Heart left ventricle (tissue), 16 donors: ENCODE measurements around the gene MYLK2. TPM values are rescaled to one million over a fixed set of nuclear protein-coding genes. Genes with fewer than 3 reads are reported as not detected.

Experiments used
- ATAC-seq, 4 donors: fragments of 200-7000 bp; cut with Tn5 transposase; one replicate each; pipeline ENCODE4 v1.9.1; 2020 to 2022; ENCODE audit warnings: moderate library complexity in 4 of 4, mild to moderate bottlenecking in 3 of 4, moderate number of reproducible peaks in 1 of 4
- DNase-seq, 5 donors: peaks; one replicate each; pipeline ENCODE4 v3.0.0-alpha.2; 2020
- H3K27ac ChIP-seq, 12 donors: fragments of 200-600 bp; sonication (generic) in 4 of 12; one replicate each; pipeline versions ENCODE4 v1.5.0 to v1.8.0; 2016 to 2022; ENCODE audit warnings: mild to moderate bottlenecking in 2 of 12
- H3K27me3 ChIP-seq, 9 donors: fragments of 200-600 bp; sonication (generic) in 2 of 9; one replicate each; pipeline versions ENCODE4 v1.5.1 to v1.8.0; 2016 to 2022; ENCODE audit warnings: mild to moderate bottlenecking in 3 of 9
- H3K36me3 ChIP-seq, 9 donors: fragments of 200-600 bp; sonication (generic) in 2 of 9; one replicate each; pipeline versions ENCODE4 v1.5.0 to v1.8.0; 2018 to 2022; ENCODE audit warnings: mild to moderate bottlenecking in 2 of 9
- H3K4me1 ChIP-seq, 12 donors: fragments of 200-600 bp; sonication (generic) in 4 of 12; one replicate each; pipeline versions ENCODE4 v1.5.0 to v1.8.0; 2016 to 2022; ENCODE audit warnings: mild to moderate bottlenecking in 3 of 12
- H3K4me3 ChIP-seq, 12 donors: fragments of 200-600 bp; sonication (generic) in 4 of 12; one replicate each; pipeline versions ENCODE4 v1.5.0 to v1.8.0; 2017 to 2022; ENCODE audit warnings: mild to moderate bottlenecking in 9 of 12, moderate library complexity in 4 of 12
- H3K9me3 ChIP-seq, 12 donors: fragments of 200-600 bp; sonication (generic) in 4 of 12; one replicate each; pipeline versions ENCODE4 v1.5.0 to v1.8.0; 2016 to 2022; ENCODE audit warnings: mild to moderate bottlenecking in 1 of 12
- POLR2A ChIP-seq, 2 donors: fragments of 450-650 bp; IDR thresholded peaks; one replicate each; pipeline ENCODE4 v1.6.1; 2017; ENCODE audit warnings: antibody characterized with exemption in 2 of 2, mild to moderate bottlenecking in 2 of 2, moderate library complexity in 2 of 2
- WGBS, 4 donors: extraction: QIAGEN DNeasy Blood & Tissue Kit in 2 of 4; methylation state at CpG; one replicate each; pipeline versions ENCODE4 v1.1.5 to v1.1.7; 2013 to 2018; 5-methylcytosine and 5-hydroxymethylcytosine counted together
- intact Hi-C, 10 donors: fragments of 100-400 bp; cut with DNase I; formaldehyde crosslinking; loops; one replicate each; pipeline versions ENCODE4 v1.11.1 to v1.14.2; 2022
- polyA plus RNA-seq, 2 donors: library from polyadenylated mRNA; stranded (reverse); fragments of 200-250 nt; gene quantifications; one replicate each; pipeline ENCODE4 v1.2.3, GENCODE V29; 2013
- total RNA-seq, 9 donors: library from RNA; depleted of rRNA in 2 of 9; stranded (reverse); fragments of >200 nt in 2 of 9; fragmentation: NEBNext Ultra II Directional in 3 of 9; extraction: Animal tissue kit (Norgen Biotek cat#: 25700) in 3 of 9; gene quantifications; one replicate each; pipeline versions ENCODE4 v1.1.0 to v1.2.4, GENCODE V29; 2016 to 2023
- TF ChIP-seq, protein P1 (sequence below), 12 donors: fragments of 200-600 bp; sonication (generic) in 4 of 12; IDR thresholded peaks; one replicate each; pipeline versions ENCODE4 v1.5.0 to v1.8.0; 2018 to 2022; ENCODE audit warnings: antibody characterized with exemption in 12 of 12, mild to moderate bottlenecking in 5 of 12
- donor health status: ischemic (EF 13 %, LVEDD 7.1; RV severe dilation, severe dysfunction).
- donor health status: healthy with polysubstance abuse.
- donor health status: DM: no; HTN: yes; CAD: no.
- donor health status: DM: no; HTN: no; CAD: no.
- donor health status: ischemic (EF 25% LVEDD 6.9; RV normal size, moderate dysfunction).
- donor health status: ischemic (EF 25% LVEDD 5.7; RV mildly dilated, moderate dysfunction).
- donor health status: healthy.
- donor health status: DM: yes; HTN: yes; CAD: no.
- donor health status: ischemic (EF 35%, LVEDD 5.7; RV mildly dilated, moderate dysfunction).
- donor health status: nonischemic (EF 11% LVEDD 7.7; RV severe dilation, severe dysfunction).
- donor health status: DM: yes; HTN: yes; CAD: no.
- donor health status: PGD.
- donor health status: ischemic (EF 29% LVEDD 5.4; RV normal size, mild dysfunction).
- donor health status: nonischemic (EF 23%, LVEDD 6.1; RV moderate dilation, normal function).

MYLK2 gene
- total and polyA plus RNA-seq, 11 donors, result 0.10 to 0.76 (median 0.17) TPM; not detected in 1

DNA sequence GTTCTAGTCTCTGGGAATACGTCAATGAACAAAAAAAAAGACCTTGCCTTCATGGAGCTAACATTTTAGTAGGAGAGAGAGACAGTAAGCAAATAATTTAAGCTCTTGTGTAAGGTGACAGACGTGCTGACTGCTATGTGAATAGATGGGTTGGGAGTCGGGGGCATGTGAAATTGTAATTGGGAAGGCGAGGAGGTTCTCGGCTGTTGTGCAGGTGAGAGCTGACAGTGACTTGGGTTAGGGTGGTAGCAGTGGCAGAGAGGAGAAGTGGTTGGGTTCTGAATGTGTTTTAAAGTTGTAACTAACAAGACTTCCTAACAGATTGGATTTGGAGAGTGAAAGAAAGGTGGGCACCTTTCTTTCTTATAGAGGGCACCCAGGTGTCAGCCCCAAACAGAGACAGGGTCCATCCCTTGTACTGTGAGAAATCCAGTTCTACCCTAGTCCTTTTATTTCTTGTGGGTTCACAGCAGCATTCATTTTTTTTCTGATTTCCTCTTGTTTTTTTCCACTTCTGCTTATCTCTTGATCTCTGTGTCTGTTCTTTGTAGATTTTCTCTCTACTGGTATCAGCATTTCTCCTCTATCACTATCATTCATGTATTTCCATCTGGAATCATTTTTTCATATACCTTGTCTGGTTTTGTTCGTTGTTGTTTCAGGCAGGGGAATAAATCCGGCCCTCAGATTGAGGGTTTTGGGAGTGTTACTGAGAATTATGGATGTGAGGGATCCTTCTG is 15.4 kb upstream of the MYLK2 start:
- TF ChIP-seq, protein P1, sequence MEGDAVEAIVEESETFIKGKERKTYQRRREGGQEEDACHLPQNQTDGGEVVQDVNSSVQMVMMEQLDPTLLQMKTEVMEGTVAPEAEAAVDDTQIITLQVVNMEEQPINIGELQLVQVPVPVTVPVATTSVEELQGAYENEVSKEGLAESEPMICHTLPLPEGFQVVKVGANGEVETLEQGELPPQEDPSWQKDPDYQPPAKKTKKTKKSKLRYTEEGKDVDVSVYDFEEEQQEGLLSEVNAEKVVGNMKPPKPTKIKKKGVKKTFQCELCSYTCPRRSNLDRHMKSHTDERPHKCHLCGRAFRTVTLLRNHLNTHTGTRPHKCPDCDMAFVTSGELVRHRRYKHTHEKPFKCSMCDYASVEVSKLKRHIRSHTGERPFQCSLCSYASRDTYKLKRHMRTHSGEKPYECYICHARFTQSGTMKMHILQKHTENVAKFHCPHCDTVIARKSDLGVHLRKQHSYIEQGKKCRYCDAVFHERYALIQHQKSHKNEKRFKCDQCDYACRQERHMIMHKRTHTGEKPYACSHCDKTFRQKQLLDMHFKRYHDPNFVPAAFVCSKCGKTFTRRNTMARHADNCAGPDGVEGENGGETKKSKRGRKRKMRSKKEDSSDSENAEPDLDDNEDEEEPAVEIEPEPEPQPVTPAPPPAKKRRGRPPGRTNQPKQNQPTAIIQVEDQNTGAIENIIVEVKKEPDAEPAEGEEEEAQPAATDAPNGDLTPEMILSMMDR (IDR thresholded peaks at IDR 0.05), result no peak
- TF ChIP-seq POLR2A (IDR thresholded peaks at IDR 0.05), result no peak
- no peak for ATAC-seq
- Histone ChIP-seq H3K27me3 (no peaks in the 10 kb centered on the region), H3K36me3 (peaks cover 0 to 18% (median 0%) of the 10 kb centered on the region in 9 donors), H3K9me3 (no peaks in the 10 kb centered on the region), H3K4me3 (no peak overlapping the region), H3K4me1 (peaks cover 0 to 13% (median 0%) of the 10 kb centered on the region in 12 donors), H3K27ac (no peak overlapping the region)
- intact Hi-C loops, result no loop called here
- DNase-seq, result no peak
- 89 to 94% (median 94%) methylated on average over 7 of the region's 7 CpGs for WGBS, 4 donors

DNA sequence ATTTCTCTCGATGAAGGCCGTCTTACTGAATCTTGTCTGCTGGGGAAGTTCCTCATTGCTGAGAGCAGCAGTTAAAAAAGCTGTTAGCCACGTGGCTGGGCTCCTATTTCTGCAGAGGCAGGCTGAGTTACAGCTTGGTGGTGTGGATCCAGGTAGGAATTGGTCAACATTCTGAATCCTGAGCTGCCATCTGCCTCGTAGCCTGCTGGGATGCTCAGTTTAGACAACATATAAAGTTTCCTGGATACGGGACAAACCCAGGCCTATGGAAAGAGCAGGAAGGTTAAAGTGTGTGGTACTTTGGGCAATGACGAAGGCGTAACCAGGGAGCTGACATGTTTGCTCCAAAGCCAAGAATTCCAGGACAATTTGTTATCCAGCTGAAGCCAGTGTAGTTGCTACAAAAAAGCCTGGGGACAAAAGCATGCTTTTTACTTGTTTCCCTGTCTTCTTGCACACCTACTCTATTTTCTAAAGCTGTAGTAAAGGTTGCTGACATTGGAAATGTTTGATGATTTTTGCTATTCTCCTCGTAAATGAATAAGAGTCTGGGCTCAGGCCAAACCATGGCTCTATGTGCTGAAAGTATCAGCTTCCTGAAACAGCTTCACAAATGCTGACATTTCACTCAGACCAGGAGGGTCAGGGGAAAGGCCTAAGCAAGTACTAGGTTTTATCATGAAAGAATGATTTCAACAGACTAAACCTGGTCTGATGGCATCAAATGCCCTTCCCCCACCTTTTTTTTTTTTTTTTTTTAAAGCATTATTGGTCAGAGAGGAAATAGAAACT is 12.4 kb upstream of the MYLK2 start:
- peak; percentile 33 to 69 (median 60) for ATAC-seq
- peaks cover 0 to under 1% (median 0%) of the 10 kb centered on the region in 9 donors for H3K36me3 ChIP-seq
- intact Hi-C loops, result no loop called here

DNA sequence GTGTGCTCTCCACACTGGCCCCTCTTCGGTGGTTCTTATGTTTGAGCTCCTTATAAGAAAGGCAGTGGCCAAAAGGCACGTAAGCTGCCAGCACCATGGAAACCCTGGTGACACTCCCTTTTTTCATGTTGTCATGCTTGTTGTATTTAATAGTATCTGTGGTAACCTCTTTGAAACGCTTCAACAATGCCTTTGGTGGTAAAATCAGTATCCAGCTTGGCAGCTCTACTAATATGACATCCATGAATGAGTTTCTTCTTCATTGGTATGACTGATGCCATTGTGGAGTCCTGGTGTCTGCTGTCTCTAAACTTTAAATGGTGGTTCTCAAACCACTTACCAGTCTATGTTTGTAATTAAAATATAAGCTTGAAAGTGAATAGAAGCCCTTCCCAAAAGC is 10.7 kb upstream of the MYLK2 start:
- Histone ChIP-seq H3K4me3 (no peak overlapping the region), H3K36me3 (no peaks in the 10 kb centered on the region), H3K27me3 (no peaks in the 10 kb centered on the region), H3K4me1 (peaks cover 0 to 37% (median 19%) of the 10 kb centered on the region in 12 donors), H3K27ac (no peak overlapping the region), H3K9me3 (no peaks in the 10 kb centered on the region)
- no peak for ATAC-seq
- intact Hi-C loops, result no loop called here
- WGBS, 4 donors, result 87 to 96% (median 94%) methylated on average over 3 of the region's 3 CpGs
- DNase-seq, result no peak
- no peak for TF ChIP-seq POLR2A (IDR thresholded peaks at IDR 0.05)
- TF ChIP-seq, protein P1 (IDR thresholded peaks at IDR 0.05), result no peak

More for the DNA sequence above, 12.4 kb upstream of the MYLK2 start:
- WGBS, 4 donors, result 84 to 87% (median 86%) methylated on average over 8 of the region's 8 CpGs
- Histone ChIP-seq H3K4me3 (no peak overlapping the region), H3K9me3 (no peaks in the 10 kb centered on the region), H3K27ac (no peak overlapping the region), H3K27me3 (no peaks in the 10 kb centered on the region), H3K4me1 (peaks cover 0 to 31% (median 10%) of the 10 kb centered on the region in 12 donors)
- TF ChIP-seq, protein P1 (IDR thresholded peaks at IDR 0.05), result no peak
- no peak for TF ChIP-seq POLR2A (IDR thresholded peaks at IDR 0.05)
- DNase-seq, result no peak

DNA sequence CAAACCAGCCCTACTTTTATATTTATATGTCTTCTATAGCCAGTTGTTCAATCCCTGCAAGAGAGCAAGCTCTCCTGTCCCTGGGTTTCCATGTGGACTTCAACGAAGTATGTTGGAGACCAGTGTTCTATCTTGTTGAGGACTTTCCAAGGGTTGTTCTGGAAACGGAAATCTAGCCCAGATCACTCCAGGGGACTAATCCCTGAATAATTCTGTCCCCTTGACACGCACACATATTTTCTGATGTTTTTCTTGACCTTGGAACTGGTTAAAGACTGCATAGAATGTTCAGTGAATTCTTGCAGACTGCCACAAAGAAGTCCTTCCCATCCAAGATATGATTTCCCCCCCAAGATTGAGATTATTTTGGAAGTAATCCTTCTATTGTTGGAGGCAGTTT is 9.5 kb upstream of the MYLK2 start:
- DNase-seq, result no peak
- H3K9me3 ChIP-seq, result no peaks in the 10 kb centered on the region
- H3K27ac ChIP-seq, result peak overlapping the region in 3 of 12 donors; percentile 29 to 79 (median 56)
- no peak overlapping the region for H3K4me3 ChIP-seq
- peaks cover 0 to 37% (median 19%) of the 10 kb centered on the region in 12 donors for H3K4me1 ChIP-seq
- no peaks in the 10 kb centered on the region for H3K27me3 ChIP-seq
- WGBS, 4 donors, result 70 to 83% (median 73%) methylated on average over 3 of the region's 3 CpGs
- TF ChIP-seq, protein P1 (IDR thresholded peaks at IDR 0.05), result no peak
- no peak for TF ChIP-seq POLR2A (IDR thresholded peaks at IDR 0.05)
- ATAC-seq, result no peak
- no peaks in the 10 kb centered on the region for H3K36me3 ChIP-seq
- intact Hi-C loops, result loop anchor here in 1 of 10 donors (10.0 kb wide), 1 partner anchor 145 kb away; no protein-coding TSS in a partner anchor
